Sigmoid colon (tissue), 4 donors: Measurements from ENCODE around the gene NAV1.

Experiments used
- POLR2AphosphoS5 ChIP-seq, 4 donors: sonication (generic); formaldehyde crosslinking; IDR thresholded peaks; one replicate each; pipeline ENCODE4 v1.6.1; 2017; ENCODE audit warnings: antibody characterized with exemption in 4 of 4
- TF ChIP-seq, protein P1 (sequence below), 4 experiments: fragments of 450-650 bp in 3 of 4; fragments of 200-600 bp in 1 of 4; IDR thresholded peaks; one replicate each; pipeline ENCODE4 v1.5.1; 2016 to 2019; ENCODE audit warnings: antibody characterized with exemption in 4 of 4, mild to moderate bottlenecking in 3 of 4, moderate library complexity in 2 of 4

DNA sequence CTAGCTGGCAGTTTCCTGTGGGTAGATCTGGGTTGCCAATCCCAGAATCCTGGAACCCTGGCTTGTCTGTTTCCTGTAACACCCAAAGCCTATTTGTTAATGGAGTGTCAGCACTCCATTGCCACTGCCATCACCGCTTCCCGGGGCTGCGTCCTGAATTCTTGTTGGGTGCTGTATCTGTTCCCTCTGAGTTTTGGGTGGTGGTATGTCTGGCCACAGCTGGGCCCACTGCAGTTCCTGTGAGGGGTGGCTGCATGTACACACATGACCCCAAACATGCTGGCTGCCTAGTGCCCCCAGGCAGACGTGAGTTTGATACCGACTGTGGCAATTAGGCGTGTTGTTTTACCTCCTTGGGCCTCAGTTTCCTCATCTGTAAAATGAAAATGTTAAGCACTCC, 29.3 kb downstream of the NAV1 start:
- TF ChIP-seq, protein P1, sequence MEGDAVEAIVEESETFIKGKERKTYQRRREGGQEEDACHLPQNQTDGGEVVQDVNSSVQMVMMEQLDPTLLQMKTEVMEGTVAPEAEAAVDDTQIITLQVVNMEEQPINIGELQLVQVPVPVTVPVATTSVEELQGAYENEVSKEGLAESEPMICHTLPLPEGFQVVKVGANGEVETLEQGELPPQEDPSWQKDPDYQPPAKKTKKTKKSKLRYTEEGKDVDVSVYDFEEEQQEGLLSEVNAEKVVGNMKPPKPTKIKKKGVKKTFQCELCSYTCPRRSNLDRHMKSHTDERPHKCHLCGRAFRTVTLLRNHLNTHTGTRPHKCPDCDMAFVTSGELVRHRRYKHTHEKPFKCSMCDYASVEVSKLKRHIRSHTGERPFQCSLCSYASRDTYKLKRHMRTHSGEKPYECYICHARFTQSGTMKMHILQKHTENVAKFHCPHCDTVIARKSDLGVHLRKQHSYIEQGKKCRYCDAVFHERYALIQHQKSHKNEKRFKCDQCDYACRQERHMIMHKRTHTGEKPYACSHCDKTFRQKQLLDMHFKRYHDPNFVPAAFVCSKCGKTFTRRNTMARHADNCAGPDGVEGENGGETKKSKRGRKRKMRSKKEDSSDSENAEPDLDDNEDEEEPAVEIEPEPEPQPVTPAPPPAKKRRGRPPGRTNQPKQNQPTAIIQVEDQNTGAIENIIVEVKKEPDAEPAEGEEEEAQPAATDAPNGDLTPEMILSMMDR (IDR thresholded peaks at IDR 0.05) = no peak
- no peak for TF ChIP-seq POLR2AphosphoS5 (IDR thresholded peaks at IDR 0.05)
